ENCODE measurements around the gene LUC7L3.

The LUC7L3 gene

DNA sequence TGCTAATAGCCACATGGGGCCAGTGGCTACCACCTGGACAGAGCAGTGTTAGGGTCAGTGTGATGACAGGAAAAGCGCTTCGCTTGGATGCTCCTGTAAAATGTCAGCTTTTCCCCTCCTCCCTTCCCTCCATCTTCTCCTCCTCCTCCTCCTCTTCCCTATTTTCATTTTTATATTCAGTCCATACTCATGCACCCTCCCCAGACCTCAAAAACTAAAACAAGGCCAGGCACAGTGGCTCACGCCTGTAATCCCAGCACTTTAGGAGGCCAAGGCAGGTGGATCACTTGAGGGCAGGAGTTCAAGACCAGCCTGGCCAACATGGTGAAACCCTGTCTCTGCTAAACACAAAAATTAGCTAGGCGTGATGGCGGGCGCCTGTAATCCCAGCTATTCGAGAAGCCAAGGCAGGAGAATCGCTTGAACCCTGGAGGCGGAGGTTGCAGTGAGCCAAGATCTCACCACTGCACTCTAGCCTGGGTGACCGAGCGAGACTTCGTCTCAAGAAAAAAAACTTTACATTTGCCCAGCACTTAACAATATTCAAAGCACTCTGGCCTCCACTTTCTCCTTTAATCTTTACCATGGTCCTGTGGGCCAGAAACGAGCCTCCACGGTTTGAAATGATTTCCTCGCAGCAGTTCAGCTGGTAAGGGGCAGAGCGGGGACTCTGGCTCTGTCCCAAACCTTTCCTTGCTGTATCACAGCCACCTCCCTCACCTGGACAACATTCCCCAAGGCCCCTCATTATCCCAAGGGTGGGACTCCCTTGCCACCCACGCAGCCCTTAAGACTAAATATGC, 33.5 kb upstream of the LUC7L3 start:
- no peak for DNase-seq (ENCODE audit: low spot score)

DNA sequence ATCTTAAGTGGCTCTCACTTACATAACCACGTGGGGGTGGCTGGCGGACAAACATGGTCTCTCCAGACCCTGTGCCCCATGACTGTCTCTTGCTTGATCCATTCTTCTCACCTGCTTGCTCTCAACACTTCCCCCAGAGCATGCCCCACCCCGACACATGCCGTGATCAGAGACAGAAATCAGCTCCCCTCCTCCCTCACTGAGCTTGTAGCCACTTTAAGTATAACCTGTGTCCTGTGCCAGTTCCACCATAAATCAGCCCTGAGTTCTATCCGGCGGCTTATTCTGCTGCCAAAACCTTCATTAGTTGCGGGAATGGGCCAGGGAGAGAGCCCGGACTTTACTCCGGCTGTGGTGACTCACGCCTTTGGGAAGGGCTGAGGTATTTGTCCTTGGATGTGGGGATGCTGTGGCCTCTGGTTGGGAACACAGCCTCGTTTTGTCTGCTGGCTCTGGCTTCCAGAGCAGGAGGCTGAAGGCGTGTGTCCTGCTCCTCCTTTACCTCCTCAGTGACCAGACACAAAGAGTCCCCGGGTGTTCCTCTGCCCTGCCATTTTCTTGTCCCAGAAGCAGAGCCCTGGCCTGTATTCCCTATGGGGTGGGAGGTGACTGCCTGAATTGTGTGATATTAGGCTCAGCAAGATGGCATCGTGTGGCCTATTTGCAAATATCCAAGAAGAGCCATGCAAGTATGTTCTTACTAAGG, 32.8 kb upstream of the LUC7L3 start:
- no peak for DNase-seq (ENCODE audit: low spot score)

- no peak for DNase-seq (ENCODE audit: low spot score)
Measured at GRCh38 chr17:50687200-50688066, 32.0 kb upstream of the LUC7L3 start.

DNA sequence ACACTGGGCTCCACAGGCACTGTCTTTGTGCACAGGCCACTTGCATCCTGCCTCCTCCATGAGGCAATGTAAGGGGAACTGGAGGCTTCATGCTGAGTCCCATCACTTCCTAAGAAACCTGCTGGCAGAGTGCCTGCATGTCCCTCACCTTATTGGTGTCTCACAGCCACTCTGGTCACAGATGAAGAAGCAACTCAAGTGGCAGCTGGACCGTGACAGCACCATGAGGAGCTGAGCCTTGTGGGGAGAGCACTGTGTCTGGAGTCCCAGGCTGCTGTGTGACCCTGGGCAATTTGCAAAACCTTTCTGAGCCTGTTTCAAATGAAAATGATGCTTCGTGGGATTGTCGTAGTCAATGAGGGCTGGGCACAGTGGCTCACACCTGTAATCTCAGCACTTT, 31.2 kb upstream of the LUC7L3 start:
- DNase-seq (ENCODE audit: low spot score): no peak

DNA sequence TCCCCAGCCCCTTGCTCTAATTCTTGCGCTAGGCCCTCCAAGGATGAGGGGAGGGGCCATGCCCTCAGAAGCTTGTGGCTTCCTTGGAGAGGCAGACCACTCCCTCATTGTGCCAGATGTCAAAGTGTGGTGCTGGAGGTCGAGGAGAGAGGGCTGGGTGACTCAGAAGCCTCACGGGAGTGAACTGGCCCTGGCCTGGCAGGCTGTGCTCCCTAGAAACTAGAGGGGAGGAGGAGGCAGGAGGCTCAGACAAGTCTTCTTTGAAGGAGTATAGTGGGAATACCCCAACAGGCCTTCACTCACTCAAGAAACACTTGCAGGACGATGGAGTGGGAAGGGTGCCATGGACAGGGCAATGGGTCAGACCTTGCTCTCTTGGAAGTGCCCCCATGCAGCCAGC, 30.2 kb upstream of the LUC7L3 start:
- DNase-seq (ENCODE audit: low spot score): no peak

GRCh38 chr17:50689956-50690886, 29.2 kb upstream of the LUC7L3 start:
- no peak for DNase-seq (ENCODE audit: low spot score)

DNA sequence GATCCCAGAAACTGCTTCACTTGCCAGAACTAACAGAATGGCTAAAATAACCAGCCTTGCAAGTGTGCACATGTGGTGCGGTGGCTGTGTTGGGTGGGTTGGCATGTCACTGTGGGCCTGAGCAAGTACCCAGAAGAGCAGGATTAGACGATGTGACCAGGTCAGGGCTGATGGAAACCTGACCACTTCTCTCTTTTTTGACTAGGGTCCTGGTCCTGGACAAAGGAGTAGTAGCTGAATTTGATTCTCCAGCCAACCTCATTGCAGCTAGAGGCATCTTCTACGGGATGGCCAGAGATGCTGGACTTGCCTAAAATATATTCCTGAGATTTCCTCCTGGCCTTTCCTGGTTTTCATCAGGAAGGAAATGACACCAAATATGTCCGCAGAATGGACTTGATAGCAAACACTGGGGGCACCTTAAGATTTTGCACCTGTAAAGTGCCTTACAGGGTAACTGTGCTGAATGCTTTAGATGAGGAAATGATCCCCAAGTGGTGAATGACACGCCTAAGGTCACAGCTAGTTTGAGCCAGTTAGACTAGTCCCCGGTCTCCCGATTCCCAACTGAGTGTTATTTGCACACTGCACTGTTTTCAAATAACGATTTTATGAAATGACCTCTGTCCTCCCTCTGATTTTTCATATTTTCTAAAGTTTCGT, 28.4 kb upstream of the LUC7L3 start:
- no peak for DNase-seq (ENCODE audit: low spot score)

DNA sequence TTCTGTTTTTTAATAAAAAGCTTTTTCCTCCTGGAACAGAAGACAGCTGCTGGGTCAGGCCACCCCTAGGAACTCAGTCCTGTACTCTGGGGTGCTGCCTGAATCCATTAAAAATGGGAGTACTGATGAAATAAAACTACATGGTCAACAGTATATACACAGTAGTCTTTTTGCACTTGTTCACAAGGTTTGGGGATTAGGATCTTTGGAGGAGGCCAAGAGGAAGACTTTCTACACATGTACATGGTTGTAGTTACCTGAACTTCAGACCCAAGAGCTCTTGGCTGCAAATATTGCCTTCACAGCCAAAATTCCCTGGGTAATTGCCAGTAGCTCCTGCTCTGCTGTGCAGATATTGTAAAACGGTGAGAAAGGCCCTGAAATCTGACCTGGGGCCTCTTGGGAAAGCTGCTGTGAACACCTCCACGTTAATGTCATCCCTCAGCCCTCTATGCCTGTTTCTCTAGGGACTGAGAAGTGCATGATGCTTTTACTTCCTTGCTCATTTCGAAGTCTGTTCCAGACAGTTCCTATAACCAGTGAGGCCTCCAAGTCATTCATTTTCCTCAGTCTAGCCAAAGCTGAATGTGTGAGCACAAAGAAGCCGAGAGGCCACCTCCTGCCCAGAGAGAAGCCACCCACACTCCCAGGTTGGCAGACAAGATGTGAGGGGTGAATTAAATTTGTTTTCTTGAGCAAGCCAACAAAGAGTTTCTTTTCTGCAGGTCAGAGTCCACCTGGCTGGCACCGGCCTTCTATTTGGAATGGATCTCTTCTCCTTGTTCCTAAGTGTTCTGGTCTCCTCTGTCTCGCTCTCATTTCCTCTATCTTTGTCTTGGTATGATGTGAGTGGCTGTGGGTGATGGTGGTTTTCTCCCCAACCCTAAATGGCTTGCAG, 27.6 kb upstream of the LUC7L3 start:
- DNase-seq (ENCODE audit: low spot score): no peak

GRCh38 chr17:50692448-50693035, 26.9 kb upstream of the LUC7L3 start:
- DNase-seq (ENCODE audit: low spot score): no peak

DNA sequence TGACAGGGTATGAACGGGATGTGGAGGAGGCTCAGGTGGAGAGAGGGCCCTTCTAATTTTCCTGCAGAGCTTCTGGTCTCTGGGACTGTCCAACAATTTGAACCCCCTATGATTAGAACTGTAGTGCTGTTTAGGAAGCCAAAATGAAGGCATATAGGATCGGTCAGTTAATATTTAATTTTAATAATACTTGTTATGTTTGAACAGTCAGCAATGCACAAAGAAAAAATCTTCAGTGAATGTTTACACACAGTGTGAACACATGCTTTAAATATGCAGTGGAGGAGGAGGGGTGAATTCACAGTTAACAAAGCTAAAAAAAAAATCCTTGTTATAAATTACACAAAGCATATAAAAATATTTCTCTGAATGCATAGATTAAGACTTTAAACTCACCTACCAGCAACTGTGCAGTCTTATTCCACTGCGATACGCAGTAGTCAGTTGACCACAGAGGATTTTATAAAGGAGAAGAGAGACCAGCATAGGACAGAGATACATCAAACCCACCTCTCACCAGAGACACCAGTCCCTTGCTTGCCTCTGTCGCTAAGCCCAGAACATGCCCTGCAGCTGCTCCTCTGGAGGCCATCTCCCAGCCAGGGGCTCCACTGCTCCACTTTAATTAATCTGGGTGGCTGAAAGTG, 26.2 kb upstream of the LUC7L3 start:
- no peak for DNase-seq (ENCODE audit: low spot score)

DNA sequence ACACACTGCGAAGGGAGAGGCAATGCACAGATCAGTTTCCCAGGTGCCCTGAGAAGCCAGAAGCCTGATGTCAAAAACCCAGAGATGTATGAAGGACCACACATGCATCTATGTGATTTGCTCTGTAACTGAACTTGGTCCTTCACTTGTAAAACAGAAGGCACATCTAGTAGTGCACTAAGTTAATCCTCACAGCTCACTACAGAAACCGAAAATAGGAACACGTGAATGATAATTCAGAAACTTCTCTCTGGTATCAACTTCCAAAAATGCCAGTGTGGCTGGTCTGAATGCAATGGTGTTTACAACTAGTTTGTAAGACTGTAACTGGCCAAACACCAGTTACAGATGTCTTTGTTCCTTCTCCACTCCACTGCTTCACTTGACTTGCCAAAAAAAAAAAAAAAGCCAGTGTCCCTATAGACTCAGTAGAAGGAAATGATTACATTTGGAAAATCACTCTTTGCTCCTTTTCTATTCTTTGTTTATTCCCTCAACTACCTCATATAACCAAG, 23.0 kb upstream of the LUC7L3 start:
- DNase-seq (ENCODE audit: low spot score): no peak

DNA sequence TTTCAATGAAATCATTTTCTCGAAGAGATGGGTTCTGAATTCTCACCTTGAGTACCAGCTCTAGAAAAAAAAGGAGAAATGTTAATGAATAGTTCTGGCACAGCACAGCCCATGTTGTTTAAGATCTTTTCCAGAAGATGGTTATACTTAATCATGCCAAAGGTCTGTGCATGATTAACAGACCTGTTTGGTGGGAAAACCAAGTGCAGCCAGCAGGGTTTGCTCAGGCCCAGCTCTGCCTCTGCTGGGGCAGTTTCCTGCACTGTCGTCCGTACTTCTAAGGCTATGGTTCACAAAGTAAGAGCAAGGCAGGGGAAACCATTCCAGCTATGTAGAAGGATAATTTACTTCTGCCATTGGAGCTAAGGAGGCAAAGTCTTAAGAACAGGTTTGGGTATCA, 22.3 kb upstream of the LUC7L3 start:
- no peak for DNase-seq (ENCODE audit: low spot score)

DNA sequence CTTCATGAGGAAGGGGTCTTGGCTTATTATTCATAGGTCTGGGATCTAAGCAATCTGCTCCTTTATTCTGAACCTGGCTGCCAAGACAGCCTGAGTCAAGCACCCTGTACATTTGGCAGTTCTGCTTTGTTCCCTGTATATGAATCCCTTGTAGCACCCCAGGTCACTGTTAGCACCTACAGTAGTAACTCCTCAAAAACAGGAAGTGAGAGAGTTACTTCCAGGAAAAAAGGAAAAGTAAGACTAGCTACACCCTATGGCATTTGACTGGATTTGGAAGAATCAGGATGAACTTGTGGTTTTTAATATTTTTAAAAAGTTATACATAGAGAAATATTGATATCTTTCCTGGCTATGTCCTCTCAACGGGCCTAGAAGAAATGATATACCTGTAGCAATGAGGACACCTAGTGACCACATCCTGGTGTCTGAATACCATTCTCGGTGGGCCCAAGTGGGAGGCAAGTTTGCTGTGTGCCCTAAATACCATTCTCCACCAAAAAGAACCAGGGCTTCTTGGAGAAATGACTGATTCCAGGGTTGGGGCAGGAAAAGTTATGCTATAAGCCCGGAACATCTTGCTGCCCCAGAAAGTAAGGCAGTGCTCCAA, 21.6 kb upstream of the LUC7L3 start:
- DNase-seq (ENCODE audit: low spot score): peak; percentile 39

GRCh38 chr17:50699410-50699809, 20.0 kb upstream of the LUC7L3 start:
- DNase-seq (ENCODE audit: low spot score): no peak

GRCh38 chr17:50703162-50703561, 16.2 kb upstream of the LUC7L3 start:
- no peak for DNase-seq (ENCODE audit: low spot score)

DNA sequence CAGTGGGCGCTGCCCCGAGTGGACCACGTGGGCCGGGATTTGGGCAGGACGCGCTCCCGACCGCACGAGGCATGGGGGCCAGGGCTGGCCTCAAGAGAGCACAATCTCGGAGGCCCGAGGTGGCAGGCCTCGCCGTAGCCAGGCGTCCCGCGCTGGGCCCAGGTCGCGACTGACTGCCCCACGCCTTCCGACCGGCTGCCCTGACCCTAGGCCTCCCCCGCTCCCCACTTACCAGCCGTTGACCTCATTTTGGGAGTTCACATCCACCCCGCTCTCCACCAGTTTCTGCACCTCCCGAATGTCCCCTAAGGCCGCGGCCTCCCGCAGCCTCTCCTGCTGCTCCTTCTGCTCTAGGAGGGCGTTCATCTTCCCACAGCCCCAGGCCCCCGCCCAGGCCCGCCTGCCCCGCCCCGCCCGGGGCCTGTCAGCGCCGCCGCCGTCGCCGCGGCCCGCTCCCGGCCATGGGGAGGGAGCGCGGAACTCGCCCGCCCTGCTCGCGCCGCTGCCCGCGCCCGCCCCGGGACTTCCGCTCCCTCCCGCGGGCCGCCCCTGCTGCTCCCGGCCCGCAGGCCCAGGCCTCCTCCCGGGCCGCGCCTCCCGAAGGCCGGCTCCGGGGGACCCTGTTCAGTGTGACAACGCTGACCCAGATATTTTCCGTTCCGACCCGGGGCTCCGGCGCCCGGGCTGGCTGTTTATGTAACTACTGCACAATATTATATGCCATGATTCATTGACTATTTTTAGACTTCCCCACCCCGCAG, 11.9 kb upstream of the LUC7L3 start, which contains the start of gene ANKRD40:
ANKRD40 (minus strand) TSS at position 626 of the 761 bp plus-strand sequence; CDS start at position 366, 260 bp downstream.
- peak; percentile 91 for DNase-seq (ENCODE audit: low spot score)

Measured in hematopoietic multipotent progenitor cell treated with erythropoietin and hydrocortisone succinate and interleukin-3 and kit ligand, for 17 days (in vitro differentiated cells).